Measurements from ENCODE around the gene DNAJC30.

GRCh38 chr7:73730485-73730884 lies 47.2 kb upstream of the DNAJC30 start:
- TF ChIP-seq EP300 (IDR thresholded peaks at IDR 0.05) (no peak), POLR2A (IDR thresholded peaks at IDR 0.05) (no peak), CTCF (IDR thresholded peaks at IDR 0.05) (no peak), POLR2AphosphoS5 (IDR thresholded peaks at IDR 0.05) (no peak)

All from suprapubic skin (tissue), 4 donors.